Heart left ventricle (tissue), 13 donors: ENCODE data around the gene TBR1.

Source experiments
- CTCF ChIP-seq, 12 donors: fragments of 200-600 bp; sonication (generic) in 4 of 12; IDR thresholded peaks; one replicate each; pipeline versions ENCODE4 v1.5.0 to v1.8.0; 2018 to 2022; ENCODE audit warnings: antibody characterized with exemption in 12 of 12, mild to moderate bottlenecking in 5 of 12
- POLR2A ChIP-seq, 2 donors: fragments of 450-650 bp; IDR thresholded peaks; one replicate each; pipeline ENCODE4 v1.6.1; 2017; ENCODE audit warnings: antibody characterized with exemption in 2 of 2, mild to moderate bottlenecking in 2 of 2, moderate library complexity in 2 of 2
- donor health status: ischemic (EF 13 %, LVEDD 7.1; RV severe dilation, severe dysfunction).
- donor health status: DM: no; HTN: yes; CAD: no.
- donor health status: DM: no; HTN: no; CAD: no.
- donor health status: ischemic (EF 25% LVEDD 6.9; RV normal size, moderate dysfunction).
- donor health status: ischemic (EF 25% LVEDD 5.7; RV mildly dilated, moderate dysfunction).
- donor health status: ischemic (EF 35%, LVEDD 5.7; RV mildly dilated, moderate dysfunction).
- donor health status: nonischemic (EF 11% LVEDD 7.7; RV severe dilation, severe dysfunction).
- donor health status: DM: yes; HTN: yes; CAD: no.
- donor health status: PGD.
- donor health status: ischemic (EF 29% LVEDD 5.4; RV normal size, mild dysfunction).
- donor health status: nonischemic (EF 23%, LVEDD 6.1; RV moderate dilation, normal function).

GRCh38 chr2:161474920-161475319, 58.8 kb downstream of the TBR1 start:
- TF ChIP-seq POLR2A (IDR thresholded peaks at IDR 0.05) (no peak), CTCF (IDR thresholded peaks at IDR 0.05) (no peak)
